ENCODE data around the gene OR6M1.

OR6M1 gene

GRCh38 chr11:123806249-123806648 lies at the start of gene OR6M1:
OR6M1 (minus strand) TSS chr11:123806349; CDS start chr11:123806349, 0 bp downstream.
- DNase-seq: no peak

- DNase-seq: no peak
These were observed 46.9 kb upstream of the OR6M1 start for GRCh38 chr11:123853038-123853437.

GRCh38 chr11:123852321-123852720 lies 46.2 kb upstream of the OR6M1 start:
- DNase-seq: no peak

- no peak for DNase-seq
These were observed 45.0 kb upstream of the OR6M1 start for GRCh38 chr11:123851110-123851509.

DNA sequence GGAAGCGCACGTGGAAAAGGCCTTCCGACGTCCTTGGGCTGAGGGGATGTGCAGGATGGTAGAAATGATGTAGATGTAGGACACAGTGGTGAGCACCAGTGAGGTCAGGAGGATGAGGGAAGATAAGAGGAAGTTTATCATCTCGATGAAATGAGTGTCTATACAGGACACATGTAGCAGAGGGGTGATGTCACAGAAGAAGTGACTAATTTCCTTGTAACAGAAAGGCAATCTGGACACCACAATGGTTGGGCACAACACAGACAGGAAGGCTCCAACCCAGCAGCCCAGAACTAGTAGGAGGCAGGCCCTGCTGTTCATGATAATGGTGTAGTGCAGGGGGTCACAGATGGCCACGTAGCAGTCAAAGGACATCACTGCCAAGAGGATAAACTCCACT lies 35.0 kb upstream of the OR6M1 start:
- DNase-seq: no peak

DNA sequence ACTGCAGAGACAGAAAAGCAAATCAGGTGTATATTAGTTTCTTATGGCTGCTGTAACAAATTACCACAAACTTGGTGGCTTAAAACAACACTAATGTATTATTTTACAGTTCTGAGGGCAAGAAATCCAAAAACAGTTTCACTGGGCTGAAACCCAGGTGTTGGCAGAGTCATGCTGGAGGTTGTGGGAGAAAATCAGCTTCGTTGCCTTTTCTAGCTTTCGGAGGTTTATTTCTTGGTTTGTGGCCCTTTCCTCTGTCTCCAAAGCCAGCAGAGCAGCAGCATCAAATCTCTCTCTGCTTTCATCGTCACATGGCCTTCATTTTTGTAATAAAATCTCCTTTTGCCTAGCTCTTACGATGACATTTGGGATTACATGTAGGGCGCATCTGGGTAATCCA lies 33.0 kb upstream of the OR6M1 start:
- DNase-seq: no peak

DNA sequence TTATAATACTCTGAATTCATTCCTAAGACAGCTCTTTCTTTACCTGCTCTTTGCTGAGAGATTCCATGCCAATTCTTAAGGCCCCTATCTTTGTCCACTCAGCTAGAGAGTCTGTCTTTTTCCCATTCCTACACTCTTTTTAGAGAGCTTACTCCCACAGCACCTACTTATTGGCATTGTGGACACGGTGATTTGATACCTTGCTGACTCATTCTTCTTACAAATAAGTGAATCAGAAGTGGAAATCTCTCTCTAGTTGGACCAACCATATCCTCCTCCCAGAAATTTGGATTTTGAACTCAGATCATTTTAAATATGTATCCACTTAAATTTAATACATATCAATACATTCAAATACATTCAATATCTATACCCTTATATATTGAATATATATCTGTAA lies 32.5 kb upstream of the OR6M1 start:
- DNase-seq: no peak

- no peak for DNase-seq
These were observed 32.0 kb upstream of the OR6M1 start for GRCh38 chr11:123838199-123838598.

DNA sequence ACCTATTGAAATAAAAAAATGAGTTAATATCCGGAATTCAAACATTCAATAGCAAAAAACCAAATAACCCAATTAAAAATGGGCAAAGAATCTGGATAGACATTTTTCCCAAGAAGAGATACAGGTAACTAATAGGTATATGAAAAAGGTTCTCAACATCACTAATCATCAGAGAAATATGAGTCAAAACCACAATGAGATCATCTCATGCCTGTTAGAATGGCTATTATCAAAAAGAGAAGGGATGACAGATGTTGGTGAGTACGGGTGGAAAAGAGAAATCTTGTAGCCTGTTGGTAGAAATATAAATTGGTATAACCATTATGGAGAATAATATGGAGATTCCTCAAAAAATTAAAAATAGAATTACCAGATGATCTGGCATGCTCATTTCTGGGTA lies 26.9 kb upstream of the OR6M1 start:
- DNase-seq: no peak

GRCh38 chr11:123829745-123830144 lies 23.6 kb upstream of the OR6M1 start:
- DNase-seq: no peak

GRCh38 chr11:123822599-123822998 lies 16.4 kb upstream of the OR6M1 start:
- no peak for DNase-seq

DNA sequence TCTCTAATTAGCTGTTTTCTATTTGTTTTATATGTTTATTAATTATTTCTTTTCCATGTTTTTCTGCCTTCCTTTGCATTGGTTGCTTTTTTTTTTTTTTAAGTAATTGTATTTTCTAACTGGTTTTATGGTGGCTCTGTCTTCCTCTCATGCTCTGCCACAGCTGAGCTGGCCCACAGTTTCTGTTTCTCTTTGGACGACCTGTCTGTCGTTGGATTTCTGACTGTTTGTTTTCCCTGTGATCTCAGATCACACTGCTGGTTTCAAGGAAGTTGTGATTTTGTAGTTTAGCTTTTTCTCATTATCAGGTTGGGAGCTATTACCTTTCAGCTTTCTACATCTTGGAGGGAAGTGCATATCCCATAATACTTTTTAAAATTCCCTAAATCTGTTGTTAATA lies 15.9 kb upstream of the OR6M1 start:
- DNase-seq: no peak

- DNase-seq: no peak
These were observed 9.0 kb upstream of the OR6M1 start for GRCh38 chr11:123815122-123815521.

GRCh38 chr11:123801765-123802164 lies 4.4 kb downstream of the OR6M1 start:
- DNase-seq: no peak

DNA sequence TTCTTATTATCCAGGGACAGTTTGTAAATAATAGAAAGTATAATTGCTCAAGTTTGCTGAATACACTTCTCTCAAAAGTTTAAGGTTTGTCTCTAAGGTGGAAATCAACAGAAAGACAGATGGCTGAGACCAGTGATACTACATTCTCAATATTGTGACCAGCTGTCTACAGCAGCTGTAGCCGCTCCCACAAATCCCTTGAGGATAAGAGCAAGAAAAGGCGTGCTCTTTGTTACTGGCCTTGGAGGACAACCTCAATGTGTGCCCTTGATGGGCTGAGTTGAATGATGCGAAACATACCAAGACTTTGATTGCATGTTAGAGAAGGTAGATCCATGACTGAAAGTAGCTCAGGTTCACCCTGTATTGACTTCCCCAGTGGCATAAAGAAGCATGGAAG lies 6.1 kb downstream of the OR6M1 start:
- no peak for DNase-seq

- DNase-seq: no peak
These were observed 6.7 kb downstream of the OR6M1 start for GRCh38 chr11:123799438-123799837.

- DNase-seq: no peak
These were observed 7.5 kb downstream of the OR6M1 start for GRCh38 chr11:123798513-123799252.

DNA sequence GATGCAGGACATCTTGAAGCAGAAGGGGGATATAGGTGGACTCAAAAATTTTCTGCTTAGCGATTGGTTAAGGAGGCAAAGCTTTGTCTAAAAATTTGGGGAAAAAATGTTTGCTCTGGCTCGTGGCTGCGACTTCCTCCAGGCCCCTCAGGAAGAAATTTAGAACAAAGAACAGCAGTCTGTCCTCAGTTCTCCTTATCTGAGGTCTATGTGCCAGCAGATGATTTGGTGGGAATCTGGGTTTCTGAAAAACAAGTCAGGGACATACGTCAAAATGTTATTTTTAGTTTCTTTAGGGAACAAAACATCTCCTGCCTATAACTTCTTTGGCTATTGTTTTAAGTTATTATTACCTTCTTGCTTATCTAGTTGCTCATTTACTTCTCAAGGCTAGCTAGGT lies 8.1 kb downstream of the OR6M1 start:
- no peak for DNase-seq

- no peak for DNase-seq
These were observed 8.6 kb downstream of the OR6M1 start for GRCh38 chr11:123797541-123797940.

GRCh38 chr11:123797114-123797513 lies 9.0 kb downstream of the OR6M1 start:
- no peak for DNase-seq

- no peak for DNase-seq
These were observed 9.9 kb downstream of the OR6M1 start for GRCh38 chr11:123796226-123796625.

DNA sequence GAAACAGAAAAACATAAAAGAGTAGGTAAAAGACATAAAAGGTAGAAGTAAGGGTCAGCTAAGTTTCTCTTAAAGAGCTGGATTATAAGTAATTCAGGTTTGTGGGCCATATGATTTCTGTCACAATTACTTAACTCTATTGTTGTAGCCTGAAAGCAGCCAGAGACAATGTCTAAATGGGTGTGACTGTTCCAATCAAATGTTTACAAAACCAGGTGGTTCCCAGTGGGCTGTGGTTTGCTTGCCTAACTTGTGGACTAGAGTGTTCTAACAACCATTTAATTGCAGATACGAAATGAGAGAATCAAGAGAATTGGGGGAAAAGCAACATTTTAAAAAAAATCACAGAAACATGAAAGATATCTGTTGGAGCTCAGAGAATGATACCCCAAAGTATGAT lies 22.6 kb downstream of the OR6M1 start:
- no peak for DNase-seq

- no peak for DNase-seq
These were observed 27.6 kb downstream of the OR6M1 start for GRCh38 chr11:123778511-123778910.

Data from anterior cingulate cortex (tissue), 58 donors.